Activated CD4-positive, CD25-positive, alpha-beta regulatory T cell (primary cell): ENCODE measurements around the gene KDM1B.

Source experiments
- DNase-seq, 4 experiments: peaks; one replicate each; lab custom pipeline; 2025; lab: John Stamatoyannopoulos, UW

The KDM1B gene

DNA sequence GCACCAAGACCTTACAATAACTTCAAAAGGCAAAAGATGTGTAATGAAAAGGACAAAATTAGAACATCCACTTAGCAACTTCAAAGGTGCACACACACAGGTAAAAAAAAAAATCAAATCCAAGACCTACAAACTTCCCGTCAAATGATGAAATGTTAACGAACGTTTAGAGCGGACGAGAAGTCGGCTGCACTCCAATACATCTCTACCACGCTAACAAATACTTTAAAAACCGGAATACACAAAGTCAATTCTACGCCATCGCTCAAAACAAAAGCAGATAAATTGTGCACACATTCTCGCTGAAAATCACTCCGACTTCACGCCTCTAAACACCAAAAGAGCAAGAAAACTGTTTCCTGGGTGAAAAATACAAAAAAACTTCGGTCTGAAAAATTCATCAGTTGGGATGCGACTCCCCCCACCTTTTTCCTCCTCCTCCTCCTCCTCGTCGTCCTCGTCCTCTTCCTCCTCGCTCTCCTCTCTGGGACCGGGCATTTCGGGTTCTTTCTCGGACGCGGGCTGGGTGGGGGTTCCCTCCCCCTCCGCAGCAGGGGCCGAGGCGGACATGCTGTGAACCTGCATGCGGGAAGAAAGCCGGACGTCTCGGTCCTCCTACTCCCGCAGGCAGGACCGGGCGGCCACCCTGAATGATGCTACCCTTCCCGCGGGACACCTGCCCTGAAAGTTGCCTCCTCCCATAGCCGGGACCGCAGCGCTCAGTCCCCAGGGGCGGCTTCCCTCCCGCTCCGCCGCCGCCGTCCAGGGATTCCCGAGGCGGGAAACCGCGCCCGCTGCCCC lies 108.4 kb downstream of the KDM1B start:
- DNase-seq, result no peak

DNA sequence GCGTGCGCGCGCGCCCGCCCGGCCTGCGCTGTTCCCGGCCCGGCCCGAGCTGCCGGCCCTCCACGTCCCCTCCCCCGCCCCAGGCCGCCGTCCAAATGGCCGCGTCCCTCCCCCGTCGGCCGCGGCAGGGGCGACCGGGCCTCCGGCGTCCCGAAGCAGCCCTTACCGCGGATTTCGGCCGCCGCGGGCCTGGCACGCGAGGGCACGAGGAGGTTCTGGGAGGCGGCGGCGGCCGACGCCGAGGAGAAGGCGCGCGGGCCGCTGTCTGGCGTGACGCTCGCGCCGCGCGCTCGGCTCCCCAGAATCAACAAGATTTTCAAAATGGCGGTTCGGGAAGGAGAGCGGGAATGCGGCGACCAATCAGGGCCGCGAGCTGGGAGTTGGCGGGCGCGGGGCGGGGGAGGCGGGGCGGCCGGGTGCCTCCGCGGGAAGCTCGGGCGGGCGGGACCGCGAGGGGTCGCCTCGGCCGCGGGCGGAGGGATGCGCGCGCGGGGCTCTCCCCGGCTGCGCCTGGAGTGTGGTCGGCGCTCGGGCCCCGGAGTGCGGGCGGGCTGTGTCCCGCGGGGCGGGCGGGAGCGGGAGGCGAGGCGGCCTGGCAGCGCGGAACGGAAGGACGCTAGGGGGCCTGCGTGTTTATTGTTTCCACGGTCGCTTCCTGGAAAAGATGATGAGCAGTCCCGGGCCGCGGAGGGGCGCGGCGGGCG lies 109.1 kb downstream of the KDM1B start, which contains the start of gene DEK:
Gene DEK (minus strand): TSS at position 312 of the 704 bp plus-strand sequence. CDS start 543 bp downstream, outside the sequence.
- DNase-seq, result peak; percentile 51 to 69 (median 64)

- no peak for DNase-seq
These were observed 109.7 kb downstream of the KDM1B start for GRCh38 chr6:18264923-18265377.

DNA sequence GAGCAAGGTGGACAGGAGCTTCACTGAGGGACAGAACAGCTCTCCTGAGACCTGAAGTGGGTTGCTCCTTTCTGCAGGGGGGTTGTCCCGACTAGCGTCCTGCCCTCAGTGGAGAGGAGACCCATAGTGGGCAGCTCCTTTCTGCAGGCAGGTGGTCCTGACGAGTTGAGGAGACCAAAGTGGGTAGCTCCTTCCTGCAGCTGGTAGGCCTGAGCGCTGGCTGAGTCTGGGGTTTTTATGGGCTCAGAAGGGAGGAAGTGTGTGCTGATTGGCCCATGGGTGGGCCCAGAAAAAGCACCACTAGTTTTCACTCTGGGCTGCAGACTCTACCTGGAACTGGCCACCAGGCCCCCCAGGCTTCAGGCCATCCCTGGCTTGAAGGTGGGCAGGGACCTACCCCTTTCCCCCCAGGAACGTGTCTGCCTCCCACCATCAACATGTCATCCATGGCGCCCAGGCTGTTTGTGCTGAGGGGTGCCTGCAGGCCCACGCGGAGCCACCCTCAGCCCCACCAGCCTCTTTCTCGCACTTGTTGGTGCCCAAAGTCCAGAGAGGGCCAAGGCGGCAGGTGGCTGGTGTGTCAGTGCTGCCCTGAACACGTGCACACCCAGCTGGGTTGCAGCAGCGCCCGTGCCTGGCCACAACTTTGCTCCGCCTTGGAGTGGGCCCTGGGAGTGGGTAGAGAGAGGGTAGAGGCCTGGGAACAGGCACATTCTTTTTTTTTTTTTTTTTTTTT lies 110.7 kb downstream of the KDM1B start:
- no peak for DNase-seq

DNA sequence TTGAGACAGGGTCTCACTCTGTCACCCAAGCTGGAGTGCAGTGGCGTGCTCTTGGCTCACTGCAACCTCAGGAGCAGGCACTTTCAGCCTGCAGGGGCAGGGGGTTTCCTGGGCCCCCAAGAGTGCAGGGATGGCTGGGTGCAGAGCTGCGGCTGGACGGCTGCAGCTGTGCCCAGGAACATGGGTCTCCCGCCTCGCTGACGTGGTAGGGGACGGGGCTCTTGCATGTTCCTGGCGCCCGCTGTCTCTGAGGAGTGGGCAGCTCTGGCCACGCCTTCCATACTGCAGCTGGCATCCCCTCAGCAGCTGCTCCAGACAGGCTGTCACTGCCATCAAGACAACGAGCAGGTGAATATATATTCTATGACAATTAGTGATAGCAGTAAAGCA lies 111.3 kb downstream of the KDM1B start:
- DNase-seq, result no peak

GRCh38 chr6:18268066-18268465 lies 112.8 kb downstream of the KDM1B start:
- DNase-seq, result no peak

DNA sequence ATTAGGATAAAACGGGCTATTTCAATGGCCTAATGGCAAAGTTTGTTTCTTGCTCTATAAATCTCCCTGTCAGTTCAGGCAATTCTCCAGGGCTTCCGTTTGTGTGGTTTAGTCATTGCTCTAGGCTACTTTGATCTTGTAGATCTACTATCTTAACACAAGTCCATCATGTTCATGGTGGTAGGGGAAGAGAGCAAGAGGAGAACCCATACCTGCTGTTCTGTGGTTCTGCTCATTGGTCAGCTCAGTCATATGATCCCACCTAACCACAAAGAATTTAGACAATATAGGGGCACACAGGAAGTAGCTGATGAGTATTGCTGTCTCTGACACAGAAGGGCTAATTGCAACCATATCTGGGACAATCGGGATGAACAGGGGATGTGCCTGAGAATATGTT lies 114.0 kb downstream of the KDM1B start:
- DNase-seq, result no peak

- no peak for DNase-seq
These were observed 114.5 kb downstream of the KDM1B start for GRCh38 chr6:18269717-18270116.

GRCh38 chr6:18270216-18270615 lies 115.0 kb downstream of the KDM1B start:
- no peak for DNase-seq
